Small intestine (tissue), 7 donors: Measurements from ENCODE around the gene WNT6. TPM values are rescaled to one million over a fixed set of nuclear protein-coding genes. Genes with fewer than 3 reads are reported as not detected.
"Not testable (repeated sequence)": the region's sequence is repeated elsewhere in the genome, so short reads cannot be mapped to it uniquely, and the experiment has no call there.

Experiments
- DNase-seq, 2 donors: peaks; one replicate each; pipeline versions ENCODE4 v3.0.0 to v3.0.0-alpha.2; 2013
- FAIRE-seq: peaks from 2 replicates; lab custom pipeline; 2012; peaks lifted over from hg19 to GRCh38; lab: Jason Lieb, UNC
- H3K27ac ChIP-seq, 3 donors: one replicate each; pipeline ENCODE4 v1.5.1; 2013; ENCODE audit warnings: low read length in 2 of 3, mild to moderate bottlenecking in 2 of 3, control low read depth in 1 of 3, inconsistent platforms in 1 of 3, low read depth in 1 of 3, moderate library complexity in 1 of 3
- H3K27me3 ChIP-seq, 3 donors: one replicate each; pipeline ENCODE4 v1.6.1; 2013; ENCODE audit warnings: low read length in 3 of 3, inconsistent platforms in 1 of 3; ENCODE audit not compliant: control insufficient read depth in 3 of 3, insufficient read depth in 3 of 3
- H3K36me3 ChIP-seq, 3 donors: one replicate each; pipeline ENCODE4 v1.6.1; 2013; ENCODE audit warnings: low read length in 3 of 3, inconsistent platforms in 1 of 3, low read depth in 1 of 3, mild to moderate bottlenecking in 1 of 3, moderate library complexity in 1 of 3; ENCODE audit not compliant: control insufficient read depth in 3 of 3, insufficient read depth in 2 of 3
- H3K4me1 ChIP-seq, 3 donors: one replicate each; pipeline ENCODE4 v1.6.1; 2013; ENCODE audit warnings: low read length in 2 of 3, inconsistent platforms in 1 of 3, low read depth in 1 of 3, mild to moderate bottlenecking in 1 of 3, moderate library complexity in 1 of 3; ENCODE audit not compliant: control insufficient read depth in 3 of 3, insufficient read depth in 2 of 3
- H3K4me3 ChIP-seq, 3 donors: one replicate each; pipeline ENCODE4 v1.5.1; 2013; ENCODE audit warnings: low read length in 3 of 3, control low read depth in 1 of 3, inconsistent platforms in 1 of 3, low read depth in 1 of 3, mild to moderate bottlenecking in 1 of 3, moderate library complexity in 1 of 3
- H3K9me3 ChIP-seq, 2 donors: one replicate each; pipeline ENCODE4 v1.6.1; 2013; ENCODE audit warnings: low read depth in 1 of 2, low read length in 1 of 2; ENCODE audit not compliant: control insufficient read depth in 2 of 2, insufficient read depth in 1 of 2
- WGBS, 3 donors: extraction: QIAGEN DNeasy Blood & Tissue Kit; methylation state at CpG; one replicate each; pipeline ENCODE4 v1.1.7; 2013; 5-methylcytosine and 5-hydroxymethylcytosine counted together
- polyA plus RNA-seq, 4 donors: library from polyadenylated mRNA; stranded (reverse) in 3 of 4; unstranded in 1 of 4; fragments of 200-250 nt in 3 of 4; fragments of 120-200 nt in 1 of 4; gene quantifications; one replicate each; pipeline versions ENCODE4 v1.2.1 to v1.2.3, GENCODE V29; 2013
- donor health status: healthy with polysubstance abuse.
- donor health status: control.
- donor health status: control.
- donor health status: Bipolar disorder and iron deficiency.
- donor health status: healthy.

WNT6 gene
- polyA plus RNA-seq, 4 donors: 0.06 to 1.8 TPM; not detected in 2

GRCh38 chr2:218832520-218832919 lies 27.1 kb upstream of the WNT6 start:
- Histone ChIP-seq H3K4me1 (no peaks in the 10 kb centered on the region), H3K27me3 (peaks cover 0 to 24% (median 0%) of the 10 kb centered on the region in 3 donors), H3K4me3 (no peak overlapping the region), H3K9me3 (no peaks in the 10 kb centered on the region), H3K36me3 (no peaks in the 10 kb centered on the region), H3K27ac (no peak overlapping the region)
- no peak for DNase-seq
- no peak for FAIRE-seq
- WGBS, 3 donors: 55 to 76% (median 64%) methylated on average over 3 of the region's 3 CpGs

GRCh38 chr2:218833023-218833609 lies 26.5 kb upstream of the WNT6 start:
- Histone ChIP-seq H3K27ac (no peak overlapping the region), H3K27me3 (peaks cover 0 to 22% (median 0%) of the 10 kb centered on the region in 3 donors), H3K9me3 (no peaks in the 10 kb centered on the region), H3K4me3 (no peak overlapping the region), H3K36me3 (no peaks in the 10 kb centered on the region), H3K4me1 (no peaks in the 10 kb centered on the region)
- FAIRE-seq: no peak
- 70 to 78% (median 76%) methylated on average over 4 of the region's 4 CpGs for WGBS, 3 donors
- DNase-seq: no peak

- Histone ChIP-seq H3K27me3 (peaks cover 0 to 19% (median 0%) of the 10 kb centered on the region in 3 donors), H3K4me1 (no peaks in the 10 kb centered on the region), H3K27ac (no peak overlapping the region), H3K36me3 (no peaks in the 10 kb centered on the region), H3K4me3 (no peak overlapping the region), H3K9me3 (no peaks in the 10 kb centered on the region)
- 59 to 69% (median 67%) methylated on average over 4 of the region's 4 CpGs for WGBS, 3 donors
- FAIRE-seq (no peak), DNase-seq (no peak)
Observed at GRCh38 chr2:218834685-218835084, 24.9 kb upstream of the WNT6 start.

GRCh38 chr2:218837495-218837894 lies 22.1 kb upstream of the WNT6 start:
- DNase-seq: no peak
- no peak for FAIRE-seq

GRCh38 chr2:218839430-218839829 lies 20.2 kb upstream of the WNT6 start:
- FAIRE-seq (no peak), DNase-seq (no peak)
- WGBS, 3 donors: 75 to 77% (median 77%) methylated on average over 4 of the region's 4 CpGs
- H3K9me3 ChIP-seq: no peaks in the 10 kb centered on the region
- H3K4me3 ChIP-seq: no peak overlapping the region
- peaks cover 0 to 3% (median 0%) of the 10 kb centered on the region in 3 donors for H3K27me3 ChIP-seq
- H3K4me1 ChIP-seq: no peaks in the 10 kb centered on the region
- H3K27ac ChIP-seq: no peak overlapping the region
- H3K36me3 ChIP-seq: no peaks in the 10 kb centered on the region

More at GRCh38 chr2:218837495-218837894, 22.1 kb upstream of the WNT6 start:
- Histone ChIP-seq H3K4me3 (no peak overlapping the region), H3K27ac (no peak overlapping the region), H3K27me3 (peaks cover 0 to 6% (median 0%) of the 10 kb centered on the region in 3 donors), H3K36me3 (no peaks in the 10 kb centered on the region), H3K4me1 (no peaks in the 10 kb centered on the region), H3K9me3 (no peaks in the 10 kb centered on the region)
- 58 to 85% (median 74%) methylated on average over 2 of the region's 2 CpGs for WGBS, 3 donors

GRCh38 chr2:218839888-218840287 lies 19.7 kb upstream of the WNT6 start:
- H3K4me3 ChIP-seq: no peak overlapping the region
- 83 to 90% (median 86%) methylated on average over 1 of the region's 1 CpG for WGBS, 3 donors
- no peak overlapping the region for H3K27ac ChIP-seq
- H3K4me1 ChIP-seq: no peaks in the 10 kb centered on the region
- no peaks in the 10 kb centered on the region for H3K36me3 ChIP-seq
- peaks cover 0 to 3% (median 0%) of the 10 kb centered on the region in 3 donors for H3K27me3 ChIP-seq
- no peaks in the 10 kb centered on the region for H3K9me3 ChIP-seq
- DNase-seq (no peak), FAIRE-seq (no peak)

GRCh38 chr2:218844334-218844733 lies 15.3 kb upstream of the WNT6 start:
- not testable (repeated sequence) for H3K27ac ChIP-seq, H3K4me1 ChIP-seq, FAIRE-seq, H3K9me3 ChIP-seq, H3K27me3 ChIP-seq, H3K36me3 ChIP-seq, DNase-seq, H3K4me3 ChIP-seq
- WGBS, 3 donors: 76 to 87% (median 85%) methylated on average over 5 of the region's 5 CpGs

- not testable (repeated sequence) for H3K27ac ChIP-seq, FAIRE-seq, H3K9me3 ChIP-seq, H3K4me3 ChIP-seq, H3K4me1 ChIP-seq, H3K36me3 ChIP-seq, DNase-seq
- WGBS, 3 donors: 69 to 83% (median 79%) methylated on average over 7 to 18 of the region's 18 CpGs
- peaks cover 0 to 21% (median 6%) of the 10 kb centered on the region in 3 donors for H3K27me3 ChIP-seq
Observed at GRCh38 chr2:218846963-218847362, 12.6 kb upstream of the WNT6 start.

GRCh38 chr2:218849721-218850120 lies 9.9 kb upstream of the WNT6 start:
- FAIRE-seq: no peak
- Histone ChIP-seq H3K4me1 (peaks cover 0 to 3% (median 0%) of the 10 kb centered on the region in 3 donors), H3K4me3 (no peak overlapping the region), H3K27ac (no peak overlapping the region), H3K27me3 (peaks cover 0 to 44% (median 17%) of the 10 kb centered on the region in 3 donors), H3K36me3 (no peaks in the 10 kb centered on the region), H3K9me3 (no peaks in the 10 kb centered on the region)
- DNase-seq: no peak
- WGBS, 3 donors: 69 to 79% (median 70%) methylated on average over 7 of the region's 7 CpGs
